ENCODE measurements around the gene NFIB.

DNA sequence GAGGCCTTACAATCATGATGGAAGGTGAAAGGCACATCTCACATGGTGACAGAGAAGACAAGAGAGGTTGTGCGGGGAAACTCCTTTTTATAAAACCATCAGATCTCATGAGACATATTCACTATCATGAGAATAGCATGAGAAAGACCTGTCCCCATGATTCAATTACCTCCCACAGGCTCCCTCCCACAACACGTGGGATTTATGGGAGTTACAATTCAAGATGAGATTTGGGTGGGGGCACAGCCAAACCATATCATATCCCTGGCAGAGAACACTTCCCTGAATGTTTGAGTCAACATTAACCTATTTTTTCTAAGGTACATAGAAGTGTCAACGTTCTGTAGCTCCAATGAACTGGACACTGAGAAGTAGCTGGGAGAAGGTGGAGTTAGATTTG lies 280.9 kb downstream of the NFIB start:
- TF ChIP-seq, protein P1, sequence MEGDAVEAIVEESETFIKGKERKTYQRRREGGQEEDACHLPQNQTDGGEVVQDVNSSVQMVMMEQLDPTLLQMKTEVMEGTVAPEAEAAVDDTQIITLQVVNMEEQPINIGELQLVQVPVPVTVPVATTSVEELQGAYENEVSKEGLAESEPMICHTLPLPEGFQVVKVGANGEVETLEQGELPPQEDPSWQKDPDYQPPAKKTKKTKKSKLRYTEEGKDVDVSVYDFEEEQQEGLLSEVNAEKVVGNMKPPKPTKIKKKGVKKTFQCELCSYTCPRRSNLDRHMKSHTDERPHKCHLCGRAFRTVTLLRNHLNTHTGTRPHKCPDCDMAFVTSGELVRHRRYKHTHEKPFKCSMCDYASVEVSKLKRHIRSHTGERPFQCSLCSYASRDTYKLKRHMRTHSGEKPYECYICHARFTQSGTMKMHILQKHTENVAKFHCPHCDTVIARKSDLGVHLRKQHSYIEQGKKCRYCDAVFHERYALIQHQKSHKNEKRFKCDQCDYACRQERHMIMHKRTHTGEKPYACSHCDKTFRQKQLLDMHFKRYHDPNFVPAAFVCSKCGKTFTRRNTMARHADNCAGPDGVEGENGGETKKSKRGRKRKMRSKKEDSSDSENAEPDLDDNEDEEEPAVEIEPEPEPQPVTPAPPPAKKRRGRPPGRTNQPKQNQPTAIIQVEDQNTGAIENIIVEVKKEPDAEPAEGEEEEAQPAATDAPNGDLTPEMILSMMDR (IDR thresholded peaks at IDR 0.05; ENCODE audit: low read length): no peak
- no peak for TF ChIP-seq EZH2 (optimal IDR thresholded peaks at IDR 0.05; ENCODE audit: low read depth, low read length)
